PC-9 (cell line): ENCODE measurements around the gene HEG1.

Experiments
- EZH2 ChIP-seq: fragments of 200-600 bp; sonication (generic); IDR thresholded peaks from 2 replicates; pipeline ENCODE4 v1.8.0; 2017; ENCODE audit warnings: antibody characterized with exemption, low read depth
- TF ChIP-seq, protein P1 (sequence below): fragments of 200-600 bp; sonication (generic); conservative IDR thresholded peaks from 2 replicates; pipeline ENCODE4 v1.6.1; 2017; ENCODE audit warnings: mixed run types, antibody characterized with exemption, mild to moderate bottlenecking, moderate library complexity

DNA sequence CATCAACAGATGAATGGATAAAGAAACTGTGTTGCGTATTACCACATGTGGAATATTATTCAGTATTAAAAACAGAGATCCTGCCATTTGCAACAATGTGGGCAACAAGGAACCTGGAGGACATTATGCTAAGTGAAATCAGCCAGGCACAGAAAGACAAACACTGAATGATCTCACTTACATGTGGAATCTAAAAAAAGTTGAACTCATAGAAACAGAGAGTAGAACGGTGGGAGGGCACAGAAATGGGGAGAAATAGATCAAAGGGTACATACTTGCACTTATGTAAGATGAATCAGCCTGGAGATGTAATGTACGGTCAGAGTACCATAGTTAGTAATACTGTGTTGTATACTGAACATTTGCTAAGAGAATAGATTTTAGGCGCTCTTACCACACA, 91.4 kb downstream of the HEG1 start:
- TF ChIP-seq, protein P1, sequence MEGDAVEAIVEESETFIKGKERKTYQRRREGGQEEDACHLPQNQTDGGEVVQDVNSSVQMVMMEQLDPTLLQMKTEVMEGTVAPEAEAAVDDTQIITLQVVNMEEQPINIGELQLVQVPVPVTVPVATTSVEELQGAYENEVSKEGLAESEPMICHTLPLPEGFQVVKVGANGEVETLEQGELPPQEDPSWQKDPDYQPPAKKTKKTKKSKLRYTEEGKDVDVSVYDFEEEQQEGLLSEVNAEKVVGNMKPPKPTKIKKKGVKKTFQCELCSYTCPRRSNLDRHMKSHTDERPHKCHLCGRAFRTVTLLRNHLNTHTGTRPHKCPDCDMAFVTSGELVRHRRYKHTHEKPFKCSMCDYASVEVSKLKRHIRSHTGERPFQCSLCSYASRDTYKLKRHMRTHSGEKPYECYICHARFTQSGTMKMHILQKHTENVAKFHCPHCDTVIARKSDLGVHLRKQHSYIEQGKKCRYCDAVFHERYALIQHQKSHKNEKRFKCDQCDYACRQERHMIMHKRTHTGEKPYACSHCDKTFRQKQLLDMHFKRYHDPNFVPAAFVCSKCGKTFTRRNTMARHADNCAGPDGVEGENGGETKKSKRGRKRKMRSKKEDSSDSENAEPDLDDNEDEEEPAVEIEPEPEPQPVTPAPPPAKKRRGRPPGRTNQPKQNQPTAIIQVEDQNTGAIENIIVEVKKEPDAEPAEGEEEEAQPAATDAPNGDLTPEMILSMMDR = no peak
- TF ChIP-seq EZH2 = no peak
